Measurements from ENCODE around the gene PLEK. TPM values are rescaled to one million over a fixed set of nuclear protein-coding genes. Genes with fewer than 3 reads are reported as not detected.
"Not testable (repeated sequence)": the region's sequence is repeated elsewhere in the genome, so short reads cannot be mapped to it uniquely, and the experiment has no call there.

Gene PLEK
- total RNA-seq, 1 donor from 2014 or later, result 22.9 TPM

DNA sequence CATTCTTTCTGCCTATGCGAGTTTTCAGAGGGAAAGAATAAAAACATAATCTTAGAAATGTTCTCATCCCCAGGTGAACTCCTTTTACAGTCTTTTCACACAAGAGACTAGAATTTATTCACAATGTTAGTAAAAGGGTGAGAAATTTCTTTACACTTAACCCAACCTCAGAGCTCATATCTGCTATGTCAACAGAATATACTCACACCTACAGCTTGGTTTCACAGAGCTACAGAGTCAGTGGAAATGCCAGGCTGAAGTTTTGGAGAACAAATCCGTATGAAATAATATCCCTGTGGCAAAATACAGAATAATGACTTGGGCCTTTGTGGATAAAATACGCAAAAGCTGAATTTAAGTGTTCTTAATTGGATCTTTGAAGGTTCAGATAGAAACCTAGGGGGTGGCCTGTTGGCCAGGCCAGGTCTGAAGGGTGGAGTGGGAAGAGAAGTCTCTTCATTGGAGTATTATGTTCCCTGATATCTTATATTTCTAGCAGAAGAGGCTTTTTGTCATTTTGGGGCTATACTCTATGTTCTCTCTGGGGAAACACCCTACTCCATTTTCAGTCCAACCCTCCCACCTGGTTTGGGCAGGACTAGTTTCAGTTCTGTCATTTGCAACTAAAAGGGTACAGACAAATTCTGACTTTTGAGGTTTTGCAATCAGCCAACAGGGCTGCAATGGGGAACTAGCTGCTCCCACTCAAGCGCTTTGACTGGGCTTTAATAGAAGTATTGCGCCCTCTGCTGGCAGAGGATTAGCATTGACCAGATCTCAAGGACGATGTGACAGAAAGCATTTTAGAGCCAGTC is 76.3 kb downstream of the PLEK start:
- peak; percentile 93 for DNase-seq (ENCODE audit: low spot score)

DNA sequence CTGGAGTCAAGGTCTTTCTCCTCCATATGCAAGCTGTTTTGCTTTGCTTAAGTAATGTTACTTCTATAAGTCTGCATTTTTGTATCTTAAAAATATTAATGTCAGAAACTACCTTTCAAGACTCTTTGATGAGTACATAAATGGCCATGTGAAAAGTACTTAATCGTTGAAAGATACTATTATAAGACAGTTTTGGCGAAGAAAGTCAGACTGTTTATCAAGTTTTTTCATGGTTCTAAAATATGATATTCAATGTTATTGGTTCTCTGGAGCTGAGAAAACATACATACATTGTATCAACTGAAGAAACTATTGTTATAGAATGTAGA is 76.9 kb downstream of the PLEK start:
- DNase-seq (ENCODE audit: low spot score), result no peak

DNA sequence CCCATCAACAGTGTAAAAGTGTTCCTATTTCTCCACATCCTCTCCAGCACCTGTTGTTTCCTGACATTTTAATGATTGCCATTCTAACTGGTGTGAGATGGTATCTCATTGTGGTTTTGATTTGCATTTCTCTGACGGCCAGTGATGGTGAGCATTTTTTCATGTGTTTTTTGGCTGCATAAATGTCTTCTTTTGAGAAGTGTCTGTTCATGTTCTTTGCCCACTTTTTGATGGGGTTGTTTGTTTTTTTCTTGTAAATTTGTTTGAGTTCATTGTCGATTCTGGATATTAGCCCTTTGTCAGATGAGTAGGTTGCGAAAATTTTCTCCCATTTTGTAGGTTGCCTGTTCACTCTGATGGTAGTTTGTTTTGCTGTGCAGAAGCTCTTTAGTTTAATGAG is 81.3 kb downstream of the PLEK start:
- DNase-seq (ENCODE audit: low spot score), result not testable (repeated sequence)

Other genes starting within 250 kb of the PLEK start
- gene PNO1, start 207.4 kb upstream of the PLEK start, total RNA-seq (ENCODE audit: insufficient read depth, low replicate concordance), result 22.1 TPM
- 28.6 TPM for gene PPP3R1, start 112.8 kb upstream of the PLEK start, total RNA-seq (ENCODE audit: insufficient read depth, low replicate concordance)
- 38.3 TPM for gene CNRIP1, start 45.3 kb upstream of the PLEK start, total RNA-seq (ENCODE audit: insufficient read depth, low replicate concordance)
- 2.4 TPM for gene FBXO48, start 102.0 kb downstream of the PLEK start, total RNA-seq (ENCODE audit: insufficient read depth, low replicate concordance)
- 13.5 TPM for gene APLF, start 102.3 kb downstream of the PLEK start, total RNA-seq (ENCODE audit: insufficient read depth, low replicate concordance)

All from umbilical cord (tissue), 2 donors.